ENCODE results near the gene GAL. TPM values are rescaled to one million over a fixed set of nuclear protein-coding genes. Genes with fewer than 3 reads are reported as not detected.

The GAL gene
- total RNA-seq, 1 donor from 2014 or later = 23.4 TPM

DNA sequence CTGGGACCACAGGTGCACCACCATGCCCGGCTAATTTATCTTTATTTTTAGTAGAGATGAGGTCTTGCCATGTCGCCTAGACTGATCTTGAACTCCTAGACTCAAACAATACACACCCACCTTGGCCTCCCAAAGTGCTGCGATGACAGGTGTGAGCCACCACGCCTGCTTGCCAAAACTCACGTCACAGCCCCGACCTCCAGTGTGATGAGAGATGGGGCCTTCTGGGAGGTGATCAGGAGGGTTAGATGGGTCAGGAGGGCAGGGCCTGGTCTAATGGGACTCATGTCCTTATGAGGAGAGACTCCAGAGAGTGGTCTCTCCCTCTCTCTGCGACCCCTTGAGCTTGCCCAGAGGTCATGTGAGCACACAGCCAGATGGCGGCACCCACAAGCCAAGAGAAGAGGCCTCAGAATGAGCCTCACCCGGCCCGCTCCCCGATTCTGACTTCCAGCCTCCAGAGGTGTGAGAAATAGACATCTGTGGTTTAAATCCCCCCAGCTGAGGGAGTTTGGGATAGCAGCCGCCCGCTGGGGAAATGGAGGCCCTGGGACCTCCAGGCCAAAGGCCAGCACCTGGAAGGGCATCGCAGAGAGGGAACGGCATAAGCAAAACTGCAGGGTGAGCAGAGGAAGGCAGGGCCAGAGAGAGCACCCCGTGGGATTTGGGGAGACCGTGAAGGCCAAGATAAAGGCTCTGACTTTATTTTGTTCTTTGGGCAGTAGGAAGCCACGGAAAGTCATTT is 24.1 kb upstream of the GAL start:
- Mint-ChIP-seq H3K36me3 (ENCODE audit: low read depth, unreplicated experiment) (no peaks in the 10 kb centered on the region), H3K9me3 (ENCODE audit: unreplicated experiment) (peaks cover 23% of the 10 kb centered on the region), H3K27me3 (ENCODE audit: low read depth, unreplicated experiment) (peaks cover 54% of the 10 kb centered on the region), H3K4me1 (ENCODE audit: low read depth, unreplicated experiment) (peaks cover 1% of the 10 kb centered on the region), H3K4me3 (ENCODE audit: unreplicated experiment) (no peak overlapping the region), H3K27ac (ENCODE audit: unreplicated experiment) (no peak overlapping the region)
- Histone ChIP-seq H3K27me3 (ENCODE audit: insufficient read depth, low read length) (peaks cover 57% of the 10 kb centered on the region), H3K4me1 (ENCODE audit: insufficient read depth, low read length) (peaks cover 14% of the 10 kb centered on the region), H3K27ac (ENCODE audit: low read depth, low read length) (no peak overlapping the region), H3K4me3 (ENCODE audit: insufficient read depth, low read depth, low read length) (no peak overlapping the region), H3K36me3 (ENCODE audit: insufficient read depth, low read length) (no peaks in the 10 kb centered on the region), H3K9ac (ENCODE audit: low read length) (no peak overlapping the region), H4K20me1 (ENCODE audit: insufficient read depth, low read length) (peaks cover 13% of the 10 kb centered on the region), H2AFZ (ENCODE audit: low read depth, low read length) (no peak overlapping the region), H3K79me2 (ENCODE audit: insufficient read depth, low read length) (no peaks in the 10 kb centered on the region), H3K9me3 (ENCODE audit: insufficient read depth, low read depth, low read length) (peaks cover 19% of the 10 kb centered on the region), H3K4me2 (ENCODE audit: low read length) (no peak overlapping the region)
- no peak for FAIRE-seq
- no peak for DNase-seq (ENCODE audit: low read depth)
- TF ChIP-seq, protein P1, sequence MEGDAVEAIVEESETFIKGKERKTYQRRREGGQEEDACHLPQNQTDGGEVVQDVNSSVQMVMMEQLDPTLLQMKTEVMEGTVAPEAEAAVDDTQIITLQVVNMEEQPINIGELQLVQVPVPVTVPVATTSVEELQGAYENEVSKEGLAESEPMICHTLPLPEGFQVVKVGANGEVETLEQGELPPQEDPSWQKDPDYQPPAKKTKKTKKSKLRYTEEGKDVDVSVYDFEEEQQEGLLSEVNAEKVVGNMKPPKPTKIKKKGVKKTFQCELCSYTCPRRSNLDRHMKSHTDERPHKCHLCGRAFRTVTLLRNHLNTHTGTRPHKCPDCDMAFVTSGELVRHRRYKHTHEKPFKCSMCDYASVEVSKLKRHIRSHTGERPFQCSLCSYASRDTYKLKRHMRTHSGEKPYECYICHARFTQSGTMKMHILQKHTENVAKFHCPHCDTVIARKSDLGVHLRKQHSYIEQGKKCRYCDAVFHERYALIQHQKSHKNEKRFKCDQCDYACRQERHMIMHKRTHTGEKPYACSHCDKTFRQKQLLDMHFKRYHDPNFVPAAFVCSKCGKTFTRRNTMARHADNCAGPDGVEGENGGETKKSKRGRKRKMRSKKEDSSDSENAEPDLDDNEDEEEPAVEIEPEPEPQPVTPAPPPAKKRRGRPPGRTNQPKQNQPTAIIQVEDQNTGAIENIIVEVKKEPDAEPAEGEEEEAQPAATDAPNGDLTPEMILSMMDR (IDR thresholded peaks at IDR 0.05; ENCODE audit: insufficient read depth, low read depth, low read length) = no peak
- TF ChIP-seq EZH2 (IDR thresholded peaks at IDR 0.05; ENCODE audit: insufficient read depth, low read length) = no peak

- TF ChIP-seq EZH2 (IDR thresholded peaks at IDR 0.05; ENCODE audit: insufficient read depth, low read length) = no peak
- TF ChIP-seq, protein P1 (IDR thresholded peaks at IDR 0.05; ENCODE audit: insufficient read depth, low read depth, low read length) = no peak
- H3K36me3 ChIP-seq (ENCODE audit: insufficient read depth, low read length) = no peaks in the 10 kb centered on the region
- H3K9ac ChIP-seq (ENCODE audit: low read length) = no peak overlapping the region
- H3K4me1 ChIP-seq (ENCODE audit: insufficient read depth, low read length) = peaks cover 14% of the 10 kb centered on the region
- H3K9me3 ChIP-seq (ENCODE audit: insufficient read depth, low read depth, low read length) = peaks cover 14% of the 10 kb centered on the region
- H3K4me3 ChIP-seq (ENCODE audit: insufficient read depth, low read depth, low read length) = no peak overlapping the region
- H3K27me3 ChIP-seq (ENCODE audit: insufficient read depth, low read length) = peaks cover 52% of the 10 kb centered on the region
- Mint-ChIP-seq H3K4me3 (ENCODE audit: unreplicated experiment) (no peak overlapping the region), H3K36me3 (ENCODE audit: low read depth, unreplicated experiment) (no peaks in the 10 kb centered on the region), H3K27ac (ENCODE audit: unreplicated experiment) (no peak overlapping the region), H3K9me3 (ENCODE audit: unreplicated experiment) (peaks cover 16% of the 10 kb centered on the region), H3K27me3 (ENCODE audit: low read depth, unreplicated experiment) (peaks cover 51% of the 10 kb centered on the region), H3K4me1 (ENCODE audit: low read depth, unreplicated experiment) (peaks cover 1% of the 10 kb centered on the region)
- no peak overlapping the region for H3K27ac ChIP-seq (ENCODE audit: low read depth, low read length)
- no peak for FAIRE-seq
- H4K20me1 ChIP-seq (ENCODE audit: insufficient read depth, low read length) = peaks cover 13% of the 10 kb centered on the region
- no peak overlapping the region for H2AFZ ChIP-seq (ENCODE audit: low read depth, low read length)
- no peak overlapping the region for H3K4me2 ChIP-seq (ENCODE audit: low read length)
- no peaks in the 10 kb centered on the region for H3K79me2 ChIP-seq (ENCODE audit: insufficient read depth, low read length)
- DNase-seq (ENCODE audit: low read depth) = no peak
Measured at GRCh38 chr11:68661014-68661413, 23.3 kb upstream of the GAL start.
